GM19240 (cell line): ENCODE measurements around the gene ZNF770.
"Not testable (repeated sequence)": the region's sequence is repeated elsewhere in the genome, so short reads cannot be mapped to it uniquely, and the experiment has no call there.

Experiments
- DNase-seq: peaks from one replicate; pipeline ENCODE4 v3.0.0; 2011; ENCODE audit warnings: low spot score; ENCODE audit not compliant: insufficient read length

ZNF770 gene

DNA sequence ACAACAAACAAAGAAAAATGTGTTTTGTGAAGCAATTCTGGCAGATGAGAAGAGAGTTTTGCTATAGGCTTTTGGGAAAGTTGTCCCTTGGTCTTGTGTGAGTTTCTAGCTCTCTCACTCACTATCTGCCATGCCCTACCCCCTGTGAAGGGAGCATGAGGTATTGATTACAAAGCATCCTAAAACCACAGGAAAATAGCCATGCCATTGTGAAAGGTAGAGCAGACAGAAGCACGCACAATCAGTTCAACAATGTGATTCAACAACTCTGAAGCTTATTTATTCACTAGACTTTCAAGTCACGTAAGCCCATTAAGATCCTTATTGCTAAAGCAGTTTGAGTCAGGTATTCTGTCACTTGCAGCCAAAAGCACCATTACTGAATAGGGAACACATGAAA lies 12.0 kb downstream of the ZNF770 start:
- DNase-seq = no peak

DNA sequence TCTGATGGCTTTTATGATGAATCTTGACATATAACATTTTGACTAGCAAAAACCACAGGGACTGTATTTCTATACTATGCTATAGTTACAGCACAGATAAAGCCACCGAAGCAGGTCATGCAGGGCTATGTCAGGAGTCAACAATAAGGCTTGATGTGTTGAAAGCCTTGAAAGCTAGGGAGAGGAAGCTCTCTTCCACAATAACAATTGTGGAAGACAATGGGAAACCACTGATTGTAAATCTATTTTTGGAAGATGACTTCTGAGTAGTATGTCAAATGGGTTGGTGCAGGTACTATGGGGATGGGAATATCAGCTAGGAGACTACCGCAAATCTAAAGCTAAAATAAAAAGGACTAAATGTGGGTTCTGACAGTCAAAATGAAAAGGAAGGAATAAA lies 14.6 kb downstream of the ZNF770 start:
- DNase-seq = no peak

DNA sequence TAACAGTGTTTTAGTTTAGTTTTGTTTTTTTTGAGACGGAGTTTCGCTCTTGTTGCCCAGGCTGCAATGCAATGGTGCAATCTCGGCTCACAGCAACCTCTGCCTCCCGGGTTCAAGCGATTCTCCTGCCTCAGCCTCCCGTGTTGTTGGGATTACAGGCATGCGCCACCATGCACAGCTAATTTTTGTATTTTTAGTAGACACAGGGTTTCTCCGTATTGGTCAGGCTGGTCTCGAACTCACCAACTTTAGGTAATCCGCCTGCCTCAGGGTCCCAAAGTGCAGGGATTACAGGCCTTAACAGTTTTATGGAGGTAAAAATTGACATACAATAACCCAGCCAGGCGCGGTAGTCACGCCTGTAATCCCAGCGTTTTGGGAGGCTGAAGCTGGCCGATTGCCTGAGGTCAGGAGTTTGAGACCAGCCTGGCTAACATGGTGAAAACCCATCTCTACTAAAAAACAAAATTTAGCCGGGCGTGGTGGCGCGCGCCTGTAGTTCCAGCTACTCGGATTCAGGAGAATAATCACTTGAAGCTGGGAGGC lies 17.9 kb downstream of the ZNF770 start:
- DNase-seq = not testable (repeated sequence)

DNA sequence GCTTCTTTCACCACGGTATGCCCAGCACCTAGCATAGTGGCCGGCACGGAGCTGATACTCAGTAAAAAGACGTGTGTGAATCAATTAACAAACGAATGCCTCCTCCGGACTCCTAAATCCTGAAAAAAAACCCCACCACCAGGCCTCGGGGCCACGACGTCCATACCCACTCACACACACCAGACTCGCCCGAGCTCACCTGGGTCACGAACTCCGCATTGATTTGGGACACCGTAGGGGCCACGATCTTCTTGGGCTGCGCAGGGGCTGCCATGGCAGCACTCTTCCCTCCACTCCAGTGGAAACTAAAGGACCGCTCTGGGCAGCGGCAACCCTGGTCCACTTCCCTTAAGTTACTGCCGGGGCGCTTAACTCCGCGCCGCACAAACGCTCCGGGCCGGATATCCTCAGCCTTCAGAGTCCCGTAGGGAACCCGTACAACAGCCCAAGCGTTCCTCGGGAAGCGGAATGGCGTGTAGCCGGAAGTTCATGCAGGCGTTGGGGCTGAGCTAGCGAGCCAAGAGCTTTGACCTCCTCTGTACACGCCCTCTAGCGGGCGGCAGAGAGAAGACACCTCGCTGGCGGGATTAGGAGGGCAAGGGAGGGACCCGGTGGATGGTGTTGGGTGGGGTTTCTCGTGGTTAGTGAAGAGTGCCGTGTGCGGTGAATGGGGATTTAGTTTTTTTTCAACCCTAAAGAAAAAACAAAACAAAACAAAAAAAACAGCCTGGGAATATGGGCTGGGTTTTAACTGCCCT lies 18.6 kb downstream of the ZNF770 start, which contains the start of gene AQR:
Gene AQR (minus strand): TSS at position 403 of the 758 bp plus-strand sequence. CDS start 129 bp downstream, at position 274.
- peak; percentile 75 for DNase-seq

DNA sequence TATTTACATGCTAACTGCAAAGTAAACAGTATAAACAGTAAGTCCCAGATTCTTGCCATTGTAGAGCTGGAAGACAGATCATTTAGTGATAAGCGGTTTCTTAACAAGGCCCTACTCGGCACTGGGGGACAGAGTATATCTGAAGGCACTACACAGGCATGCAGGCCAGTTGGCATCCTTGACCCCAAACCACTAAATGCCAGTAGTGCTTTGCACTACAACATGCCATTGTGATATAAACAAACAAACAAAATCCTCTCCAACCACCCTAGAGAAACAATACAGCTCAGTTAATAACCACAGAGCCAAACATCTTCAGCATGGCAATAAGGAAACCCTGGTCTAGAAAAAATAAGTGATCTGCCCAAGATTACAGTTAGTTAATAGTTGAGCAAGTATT lies 23.8 kb downstream of the ZNF770 start:
- no peak for DNase-seq

DNA sequence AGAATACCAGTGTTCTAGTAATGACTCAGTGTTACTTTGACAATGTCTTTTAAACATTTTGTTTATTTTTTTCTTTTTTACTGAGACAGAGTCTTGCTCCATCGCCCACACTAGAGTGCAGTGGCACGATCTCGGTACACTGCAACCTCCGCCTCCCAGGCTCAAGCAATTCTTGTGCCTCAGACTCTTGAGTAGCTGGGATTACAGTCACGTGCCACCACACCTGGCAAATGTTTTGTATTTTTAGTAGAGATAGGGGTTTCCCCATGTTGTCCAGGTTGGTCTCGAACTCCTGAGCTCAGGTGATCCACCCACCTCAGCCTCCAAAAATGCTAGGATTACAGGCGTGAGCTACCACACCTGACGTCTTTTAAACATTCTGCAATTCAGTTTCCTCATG lies 34.2 kb downstream of the ZNF770 start:
- no peak for DNase-seq

DNA sequence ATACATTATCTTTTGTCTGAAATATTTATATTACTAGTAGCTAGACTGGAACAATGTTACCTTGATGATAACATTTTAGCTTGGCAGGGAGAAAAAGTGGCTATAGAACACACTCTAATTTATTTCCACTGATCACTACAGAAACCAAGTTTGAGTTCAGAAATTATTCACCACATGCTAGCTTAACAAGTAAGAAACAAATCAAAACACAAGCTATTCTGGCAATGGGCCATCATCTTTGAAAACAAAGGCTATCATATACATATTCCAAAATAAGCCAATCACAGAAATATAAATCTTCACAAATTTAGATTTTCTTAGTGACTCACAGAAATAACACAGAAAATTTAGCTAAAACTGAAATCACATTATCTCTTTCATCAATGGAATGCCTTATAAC lies 35.6 kb downstream of the ZNF770 start:
- DNase-seq = no peak

DNA sequence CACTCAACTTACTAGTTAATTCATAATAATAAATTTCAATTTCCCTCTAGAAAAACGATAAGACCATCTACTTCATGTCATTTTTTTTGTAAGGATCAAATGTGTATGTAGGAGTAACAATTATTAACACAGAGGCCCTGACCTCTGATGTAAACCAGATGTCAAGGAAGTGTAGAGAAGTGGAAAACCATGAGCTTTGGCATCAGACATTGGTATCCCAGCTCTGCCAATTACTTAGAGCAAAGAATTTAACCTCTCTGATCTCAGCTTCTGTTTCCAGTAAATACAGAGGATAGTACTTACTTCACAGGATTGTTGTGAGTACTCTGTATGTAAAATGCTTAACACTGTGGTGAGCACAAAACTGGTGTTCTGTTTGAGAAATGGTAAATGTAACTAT lies 36.1 kb downstream of the ZNF770 start:
- DNase-seq = no peak

DNA sequence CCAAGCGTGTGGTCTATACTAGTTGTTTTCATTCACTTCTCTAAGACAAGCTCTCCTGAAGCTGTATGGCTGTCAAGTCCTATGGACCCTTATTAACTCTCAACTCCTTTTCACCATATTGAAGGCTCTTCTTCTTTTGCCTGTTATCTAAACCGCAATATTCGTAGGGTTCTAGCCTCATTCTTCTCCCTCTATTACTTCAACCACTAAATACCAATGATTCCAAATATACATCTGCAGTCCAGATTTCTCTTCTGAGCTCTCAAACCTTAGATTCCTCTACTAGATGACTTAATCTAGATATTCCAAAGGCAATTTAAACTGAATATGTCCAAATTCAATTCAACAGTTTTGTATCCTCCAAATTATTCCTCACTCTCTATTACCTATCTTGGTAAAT lies 43.2 kb downstream of the ZNF770 start:
- DNase-seq = no peak

DNA sequence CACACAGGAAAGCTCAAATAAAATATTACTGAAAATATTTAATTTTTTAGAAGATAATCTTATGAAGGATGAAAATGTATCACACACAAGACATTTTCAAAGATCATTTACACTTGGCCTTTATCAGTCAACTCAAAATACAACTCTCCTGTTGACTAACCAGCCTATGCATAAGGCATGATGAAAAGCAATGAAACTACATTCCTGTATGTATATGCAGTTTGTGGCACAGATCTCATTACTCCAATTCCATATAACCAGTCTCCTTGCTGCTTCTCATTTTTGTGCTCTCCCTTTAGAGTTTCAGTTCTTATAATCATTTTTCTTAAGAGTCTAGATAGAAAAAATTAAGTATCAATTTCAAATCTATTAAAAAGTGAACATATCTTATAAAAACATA lies 44.4 kb downstream of the ZNF770 start:
- no peak for DNase-seq

DNA sequence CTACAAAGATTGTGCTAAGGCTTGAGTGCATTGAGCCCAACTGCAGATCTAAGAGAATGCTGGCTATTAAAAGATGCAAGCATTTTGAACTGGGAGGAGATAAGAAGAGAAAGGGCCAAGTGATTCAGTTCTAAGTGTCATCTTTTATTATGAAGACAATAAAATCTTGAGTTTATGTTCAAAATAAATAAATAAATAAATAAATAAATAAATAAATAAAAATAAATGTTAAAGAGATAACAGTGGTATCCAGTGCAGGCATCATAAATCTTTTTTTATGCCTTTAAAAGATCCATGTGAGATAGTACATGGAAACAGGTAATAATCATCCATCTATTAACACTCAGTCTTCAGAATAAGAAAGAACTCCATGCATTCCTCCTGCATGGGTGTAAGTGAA lies 44.8 kb downstream of the ZNF770 start:
- DNase-seq = not testable (repeated sequence)

DNA sequence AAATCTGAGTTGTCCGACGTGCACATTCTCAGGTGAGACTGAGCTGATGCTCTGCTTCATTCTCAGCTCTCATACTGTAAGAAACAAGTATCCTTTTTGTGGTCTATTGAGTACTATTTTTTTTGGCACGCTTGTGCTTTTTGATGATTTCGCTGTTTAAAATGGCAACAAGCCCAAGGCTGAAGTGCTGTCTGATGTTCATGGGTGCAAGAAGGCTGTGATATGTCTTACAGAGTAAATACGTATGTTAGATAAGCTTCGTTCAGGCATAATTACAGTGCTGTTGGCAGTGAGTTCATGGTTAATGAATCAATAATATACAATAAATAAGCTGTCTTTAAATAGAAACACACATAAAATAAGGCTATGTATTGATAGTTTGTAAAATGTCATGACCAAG lies 45.7 kb downstream of the ZNF770 start:
- DNase-seq = no peak

DNA sequence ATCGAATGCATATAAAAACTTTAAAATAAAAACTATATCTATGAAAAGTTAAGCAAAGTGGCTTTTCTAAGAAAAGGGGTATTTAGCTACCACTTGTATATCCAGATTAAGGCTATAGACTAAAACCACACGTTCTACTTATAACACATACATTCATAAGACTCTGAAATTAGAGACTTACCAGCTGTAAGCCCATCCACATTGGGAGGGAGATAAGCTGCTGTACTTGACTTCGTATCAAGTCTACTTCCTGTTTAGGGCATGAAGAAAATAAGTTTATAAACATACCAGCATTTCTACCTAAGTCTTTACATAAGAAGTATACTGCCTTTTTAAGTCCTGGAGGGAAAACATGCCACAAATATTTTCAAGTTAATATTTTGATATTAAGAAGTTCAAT lies 46.3 kb downstream of the ZNF770 start:
- DNase-seq = no peak

DNA sequence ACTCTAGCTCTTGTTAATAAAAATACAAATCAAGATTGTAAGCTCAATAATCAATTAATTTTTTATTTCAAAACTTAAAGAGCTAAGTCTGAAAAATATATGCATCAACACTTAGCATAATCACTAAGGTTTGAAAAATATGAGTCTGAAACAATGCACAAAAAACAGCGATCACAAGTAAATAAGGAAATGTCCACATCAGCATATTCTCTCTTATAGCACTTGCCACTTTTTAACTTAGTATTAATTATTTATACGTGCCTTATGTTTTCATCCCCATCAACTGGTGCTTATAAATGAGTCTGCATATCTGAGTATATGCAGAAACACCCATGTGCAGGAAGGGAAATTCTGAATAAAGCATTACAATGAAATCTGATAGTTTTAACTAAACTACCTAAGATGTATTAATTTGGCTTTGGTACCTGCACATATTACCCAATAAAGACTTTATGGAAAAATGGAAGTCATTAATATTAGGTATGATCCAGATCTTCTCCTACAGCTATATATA lies 46.8 kb downstream of the ZNF770 start:
- DNase-seq = no peak

DNA sequence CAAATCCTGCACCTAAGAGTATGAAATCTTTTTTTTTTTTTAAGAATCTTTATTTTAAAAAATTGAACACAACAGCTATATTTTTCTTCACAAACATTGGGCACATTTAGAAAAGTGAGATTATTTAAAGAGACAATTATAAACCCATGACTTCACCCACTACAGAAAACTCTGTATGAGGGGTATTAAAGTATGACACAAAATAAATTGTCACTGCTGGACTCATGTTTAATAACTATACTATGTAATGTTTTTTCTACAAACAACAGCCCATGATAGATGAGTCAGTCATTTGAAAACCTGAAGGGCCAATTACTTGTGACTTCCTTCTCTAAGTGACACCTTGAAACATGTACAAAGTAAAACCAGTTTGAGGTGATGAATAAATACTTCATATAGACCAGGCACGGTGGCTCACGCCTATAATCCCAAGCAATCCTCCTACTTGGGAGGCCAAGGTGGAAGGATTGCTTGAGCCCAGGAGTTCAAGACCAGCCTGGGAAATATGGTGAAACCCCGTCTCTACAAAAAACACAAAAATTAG lies 54.6 kb downstream of the ZNF770 start:
- no peak for DNase-seq

DNA sequence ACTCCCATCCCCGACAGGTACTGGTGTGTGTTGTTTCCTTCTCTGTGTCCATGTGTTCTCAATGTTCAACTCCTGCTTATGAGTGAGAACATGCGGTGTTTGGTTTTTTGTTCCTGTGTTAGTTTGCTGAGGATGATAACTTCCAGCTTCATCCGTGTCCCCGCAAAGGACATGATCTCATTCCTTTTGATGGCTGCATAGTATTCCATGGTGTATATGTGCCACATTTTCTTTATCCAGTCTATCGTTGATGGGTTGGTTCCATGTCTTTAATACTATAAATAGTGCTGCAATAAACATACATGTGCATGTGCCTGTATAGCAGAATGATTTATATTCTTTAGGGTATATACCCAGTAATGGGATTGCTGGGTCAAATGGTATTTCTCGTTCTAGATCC lies 59.7 kb downstream of the ZNF770 start:
- not testable (repeated sequence) for DNase-seq
